OCI-LY1 (cell line): Measurements from ENCODE around the gene FTSJ1.

Experiments used
- H2AFZ ChIP-seq: fragments of 200-600 bp; sonication (generic), shearing (Covaris generic); 2 replicates; pipeline ENCODE4 v1.6.0; 2014; ENCODE audit warnings: antibody characterized with exemption, mild to moderate bottlenecking, low read length
- H3F3A ChIP-seq: fragments of 200-600 bp; sonication (generic), shearing (Covaris generic); 2 replicates; pipeline ENCODE4 v1.6.0; 2014; ENCODE audit warnings: mild to moderate bottlenecking, antibody characterized with exemption, low read length, moderate library complexity; ENCODE audit not compliant: insufficient read depth
- H3K27ac ChIP-seq: fragments of 200-600 bp; sonication (generic); 2 replicates; pipeline ENCODE4 v1.5.1; 2014; ENCODE audit warnings: low read length, mixed run types, mild to moderate bottlenecking, low read depth; ENCODE audit not compliant: poor library complexity, severe bottlenecking
- H3K27me3 ChIP-seq: fragments of 200-600 bp; sonication (generic); 2 replicates; pipeline ENCODE4 v1.6.0; 2014; ENCODE audit warnings: antibody characterized with exemption, mild to moderate bottlenecking, low read length, moderate library complexity; ENCODE audit not compliant: insufficient read depth
- H3K36me3 ChIP-seq: fragments of 200-600 bp; sonication (generic); 2 replicates; pipeline ENCODE4 v1.6.1; 2014; ENCODE audit warnings: mild to moderate bottlenecking, antibody characterized with exemption, low read length, moderate library complexity, mixed read lengths; ENCODE audit not compliant: insufficient read depth
- H3K4me1 ChIP-seq: fragments of 200-600 bp; sonication (generic); 2 replicates; pipeline ENCODE4 v1.5.1; 2014; ENCODE audit warnings: mild to moderate bottlenecking, low read length, moderate library complexity; ENCODE audit not compliant: insufficient read depth, severe bottlenecking
- H3K4me2 ChIP-seq: fragments of 200-600 bp; sonication (generic), shearing (Covaris generic); 2 replicates; pipeline ENCODE4 v1.6.1; 2014; ENCODE audit warnings: low read length
- H3K4me3 ChIP-seq: fragments of 200-600 bp; sonication (generic); 2 replicates; pipeline ENCODE4 v1.5.1; 2014; ENCODE audit warnings: low read length, low read depth, mild to moderate bottlenecking, mixed read lengths; ENCODE audit not compliant: poor library complexity, severe bottlenecking
- H3K79me2 ChIP-seq: fragments of 200-600 bp; shearing (Covaris generic); 2 replicates; pipeline ENCODE4 v1.6.1; 2016; ENCODE audit warnings: mixed run types, low read length, mixed read lengths; ENCODE audit not compliant: insufficient read depth
- H3K9ac ChIP-seq: fragments of 200-600 bp; sonication (generic), shearing (Covaris generic); 2 replicates; pipeline ENCODE4 v1.6.1; 2014; ENCODE audit warnings: mild to moderate bottlenecking, low read length, mixed read lengths
- H3K9me2 ChIP-seq: fragments of 200-600 bp; sonication (generic), shearing (Covaris generic); 2 replicates; pipeline ENCODE4 v1.6.1; 2014; ENCODE audit warnings: low read depth, mild to moderate bottlenecking, low read length, mixed read lengths
- H3K9me3 ChIP-seq: fragments of 200-600 bp; shearing (Covaris generic); 2 replicates; pipeline ENCODE4 v1.6.1; 2014; ENCODE audit warnings: low read length, mixed read lengths
- H4K20me1 ChIP-seq: fragments of 200-600 bp; sonication (generic), shearing (Covaris generic); 2 replicates; pipeline ENCODE4 v1.6.0; 2016; ENCODE audit warnings: mild to moderate bottlenecking, low read length; ENCODE audit not compliant: insufficient read depth
- CTCF ChIP-seq: fragments of 200-600 bp; sonication (generic), shearing (Covaris generic); IDR thresholded peaks from 2 replicates; pipeline ENCODE4 v1.5.1; 2017; ENCODE audit warnings: mild to moderate bottlenecking, antibody characterized with exemption, low read length, moderate library complexity, mixed read lengths
- EZH2 ChIP-seq: fragments of 200-600 bp; sonication (generic), shearing (Covaris generic); IDR thresholded peaks from 2 replicates; pipeline ENCODE4 v1.8.0; 2017; ENCODE audit warnings: borderline replicate concordance, mixed run types, mild to moderate bottlenecking, antibody characterized with exemption, low read length, moderate library complexity, mixed read lengths

FTSJ1 gene

GRCh38 chrX:48514868-48515460 is 39.0 kb downstream of the FTSJ1 start:
- no peak overlapping the region for H3K9ac ChIP-seq
- no peaks in the 10 kb centered on the region for H3F3A ChIP-seq
- H2AFZ ChIP-seq: no peak overlapping the region
- no peaks in the 10 kb centered on the region for H3K4me1 ChIP-seq
- no peak overlapping the region for H3K27ac ChIP-seq
- H3K27me3 ChIP-seq: no peaks in the 10 kb centered on the region
- no peaks in the 10 kb centered on the region for H4K20me1 ChIP-seq
- no peaks in the 10 kb centered on the region for H3K79me2 ChIP-seq
- TF ChIP-seq CTCF (no peak), EZH2 (no peak)
- H3K4me3 ChIP-seq: no peak overlapping the region
- no peak overlapping the region for H3K4me2 ChIP-seq
- no peaks in the 10 kb centered on the region for H3K9me2 ChIP-seq
- H3K9me3 ChIP-seq: no peaks in the 10 kb centered on the region
- H3K36me3 ChIP-seq: no peaks in the 10 kb centered on the region

GRCh38 chrX:48515842-48516241 is 39.8 kb downstream of the FTSJ1 start:
- TF ChIP-seq EZH2 (no peak), CTCF (no peak)
- Histone ChIP-seq H3K4me2 (no peak overlapping the region), H2AFZ (no peak overlapping the region), H4K20me1 (no peaks in the 10 kb centered on the region), H3K9me3 (no peaks in the 10 kb centered on the region), H3K79me2 (no peaks in the 10 kb centered on the region), H3K9ac (no peak overlapping the region), H3K36me3 (no peaks in the 10 kb centered on the region), H3K4me3 (no peak overlapping the region), H3K27ac (no peak overlapping the region), H3K9me2 (no peaks in the 10 kb centered on the region), H3K4me1 (peaks cover 4% of the 10 kb centered on the region), H3K27me3 (no peaks in the 10 kb centered on the region), H3F3A (no peaks in the 10 kb centered on the region)

- TF ChIP-seq CTCF: no peak
- no peak for TF ChIP-seq EZH2
- Histone ChIP-seq H4K20me1 (no peaks in the 10 kb centered on the region), H3K4me3 (no peak overlapping the region), H3K27ac (no peak overlapping the region), H3K27me3 (no peaks in the 10 kb centered on the region), H3K9me2 (no peaks in the 10 kb centered on the region), H3F3A (no peaks in the 10 kb centered on the region), H3K9ac (no peak overlapping the region), H3K4me2 (no peak overlapping the region), H2AFZ (no peak overlapping the region), H3K4me1 (peaks cover 8% of the 10 kb centered on the region), H3K79me2 (no peaks in the 10 kb centered on the region), H3K36me3 (no peaks in the 10 kb centered on the region), H3K9me3 (no peaks in the 10 kb centered on the region)
Observed at GRCh38 chrX:48516285-48516684, 40.3 kb downstream of the FTSJ1 start.
